HEK293 (cell line): ENCODE measurements around the gene SYTL5.

ENCODE experiments used
- CTCF ChIA-PET: fragments of 350-600 bp; formaldehyde crosslinking; extraction: SDS; loops from one replicate; lab custom pipeline; 2021; ENCODE audit warnings: antibody characterized with exemption; lab: Yijun Ruan, JAX
- POLR2A ChIA-PET: fragments of 300-600 bp; formaldehyde crosslinking; extraction: SDS; loops from one replicate; lab custom pipeline; 2020; ENCODE audit warnings: antibody characterized with exemption, inconsistent platforms; lab: Yijun Ruan, JAX
- H3K27ac ChIP-seq: fragments of 200-500 bp; sonication (Bioruptor generic); 2 replicates; pipeline ENCODE4 v1.5.1; 2014; ENCODE audit warnings: low read depth, low read length, control low read depth, inconsistent platforms; ENCODE audit errors: extremely low read depth
- H3K36me3 ChIP-seq, 2 experiments: fragments of 200-500 bp in 1 of 2; sonication (Bioruptor generic) in 1 of 2; 1 replicate in 1 of 2; 2 replicates in 1 of 2; pipeline ENCODE4 v1.5.1; 2014 to 2017; ENCODE audit warnings: inconsistent platforms in 2 of 2, low read length in 2 of 2; ENCODE audit not compliant: control insufficient read depth in 2 of 2, insufficient read depth in 1 of 2
- H3K4me1 ChIP-seq: fragments of 200-500 bp; sonication (Bioruptor generic); 2 replicates; pipeline ENCODE4 v1.5.1; 2014; ENCODE audit warnings: mild to moderate bottlenecking, low read length, inconsistent platforms; ENCODE audit not compliant: control insufficient read depth, insufficient read depth
- H3K4me3 ChIP-seq: 2 replicates; pipeline ENCODE4 v1.5.1; 2011; ENCODE audit warnings: low read depth, mild to moderate bottlenecking, control low read depth, low read length, moderate library complexity
- H3K9me3 ChIP-seq: fragments of 200-500 bp; sonication (Bioruptor generic); 2 replicates; pipeline ENCODE4 v1.5.1; 2014; ENCODE audit warnings: low read depth, low read length, inconsistent platforms; ENCODE audit not compliant: control insufficient read depth, insufficient read depth
- EGR2 ChIP-seq: fragments of 450-650 bp; formaldehyde crosslinking; IDR thresholded peaks from 2 replicates; pipeline ENCODE4 v1.5.1; 2016; ENCODE audit warnings: low read depth, missing biosample characterization, missing genetic modification characterization
- GLI4 ChIP-seq: fragments of 450-650 bp; formaldehyde crosslinking; IDR thresholded peaks from 2 replicates; pipeline ENCODE4 v1.5.1; 2016; ENCODE audit warnings: missing biosample characterization, missing genetic modification characterization
- HOXA7 ChIP-seq: sonication (generic); formaldehyde crosslinking; IDR thresholded peaks from 2 replicates; pipeline ENCODE4 v1.8.1; 2022; ENCODE audit warnings: missing genetic modification reagents, borderline replicate concordance
- KLF1 ChIP-seq: fragments of 450-650 bp; formaldehyde crosslinking; IDR thresholded peaks from 2 replicates; pipeline ENCODE4 v1.5.1; 2016; ENCODE audit warnings: missing biosample characterization, missing genetic modification characterization
- SETDB1 ChIP-seq: IDR thresholded peaks from one replicate; pipeline ENCODE4 v1.6.1; 2017; ENCODE audit warnings: mild to moderate bottlenecking, low read length, moderate library complexity, mixed read lengths; ENCODE audit not compliant: insufficient read length
- ZBTB17 ChIP-seq: fragments of 450-650 bp; formaldehyde crosslinking; IDR thresholded peaks from 2 replicates; pipeline ENCODE4 v1.5.1; 2016; ENCODE audit warnings: missing biosample characterization, missing genetic modification characterization
- ZBTB48 ChIP-seq: fragments of 450-650 bp; formaldehyde crosslinking; IDR thresholded peaks from 2 replicates; pipeline ENCODE4 v1.5.1; 2016; ENCODE audit warnings: missing biosample characterization, missing genetic modification characterization
- ZNF132 ChIP-seq: fragments of 450-650 bp; formaldehyde crosslinking; IDR thresholded peaks from 2 replicates; pipeline ENCODE4 v1.5.1; 2017; ENCODE audit warnings: missing biosample characterization, missing genetic modification characterization, borderline replicate concordance
- ZNF133 ChIP-seq: fragments of 450-650 bp; formaldehyde crosslinking; IDR thresholded peaks from 2 replicates; pipeline ENCODE4 v1.5.1; 2016; ENCODE audit warnings: missing biosample characterization, missing genetic modification characterization
- ZNF19 ChIP-seq: fragments of 450-650 bp; formaldehyde crosslinking; IDR thresholded peaks from 2 replicates; pipeline ENCODE4; 2016; ENCODE audit warnings: missing biosample characterization, missing genetic modification characterization, low read depth
- ZNF350 ChIP-seq: fragments of 450-650 bp; formaldehyde crosslinking; IDR thresholded peaks from 2 replicates; pipeline ENCODE4 v1.5.0; 2017; ENCODE audit warnings: missing biosample characterization, mild to moderate bottlenecking, missing genetic modification characterization
- ZNF514 ChIP-seq: fragments of 450-650 bp; formaldehyde crosslinking; IDR thresholded peaks from 2 replicates; pipeline ENCODE4 v1.5.1; 2016; ENCODE audit warnings: missing biosample characterization, missing genetic modification characterization
- ZNF621 ChIP-seq: fragments of 450-650 bp; formaldehyde crosslinking; IDR thresholded peaks from 2 replicates; pipeline ENCODE4 v1.5.1; 2017; ENCODE audit warnings: missing biosample characterization, missing genetic modification characterization
- ZNF776 ChIP-seq: fragments of 450-650 bp; formaldehyde crosslinking; IDR thresholded peaks from 2 replicates; pipeline ENCODE4 v1.5.0; 2017; ENCODE audit warnings: missing biosample characterization, missing genetic modification characterization, borderline replicate concordance
- ZSCAN23 ChIP-seq: fragments of 450-650 bp; formaldehyde crosslinking; IDR thresholded peaks from 2 replicates; pipeline ENCODE4 v1.5.1; 2016; ENCODE audit warnings: missing biosample characterization, missing genetic modification characterization
- TF ChIP-seq, protein P1 (sequence below): fragments of 450-650 bp; formaldehyde crosslinking; IDR thresholded peaks from 2 replicates; pipeline ENCODE4 v1.5.1; 2017; ENCODE audit warnings: missing biosample characterization, missing genetic modification characterization
- TF ChIP-seq, protein P2 (sequence below): fragments of 450-650 bp; formaldehyde crosslinking; IDR thresholded peaks from 2 replicates; pipeline ENCODE4 v1.5.1; 2016; ENCODE audit warnings: missing biosample characterization, missing genetic modification characterization
- TF ChIP-seq, protein P3 (sequence below): fragments of 450-650 bp; formaldehyde crosslinking; IDR thresholded peaks from 2 replicates; pipeline ENCODE4 v1.5.1; 2016; ENCODE audit warnings: missing biosample characterization, missing genetic modification characterization
- TF ChIP-seq, protein P4 (sequence below): fragments of 450-650 bp; formaldehyde crosslinking; IDR thresholded peaks from 2 replicates; pipeline ENCODE4 v1.5.1; 2017; ENCODE audit warnings: missing biosample characterization, missing genetic modification characterization

The SYTL5 gene

DNA sequence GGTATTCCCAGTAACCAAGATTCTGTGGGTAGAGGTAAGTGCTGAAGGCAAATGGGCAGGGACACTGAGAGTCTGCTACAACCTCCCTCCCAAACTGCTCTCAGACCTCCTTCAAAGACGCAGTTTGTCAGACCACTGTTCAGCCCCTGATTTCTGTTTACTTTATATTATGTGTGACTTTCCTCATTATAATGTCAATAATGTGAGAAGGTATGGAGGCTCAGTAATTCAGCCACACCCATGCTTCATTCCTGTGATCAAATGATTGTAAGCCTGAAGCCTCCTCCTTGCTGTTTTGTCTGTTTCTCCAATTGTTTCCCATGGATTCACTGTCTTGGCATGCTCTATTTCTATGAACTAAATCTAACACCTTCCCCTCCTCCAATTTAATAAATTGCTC is 75.6 kb downstream of the SYTL5 start:
- H3K9me3 ChIP-seq = no peaks in the 10 kb centered on the region

DNA sequence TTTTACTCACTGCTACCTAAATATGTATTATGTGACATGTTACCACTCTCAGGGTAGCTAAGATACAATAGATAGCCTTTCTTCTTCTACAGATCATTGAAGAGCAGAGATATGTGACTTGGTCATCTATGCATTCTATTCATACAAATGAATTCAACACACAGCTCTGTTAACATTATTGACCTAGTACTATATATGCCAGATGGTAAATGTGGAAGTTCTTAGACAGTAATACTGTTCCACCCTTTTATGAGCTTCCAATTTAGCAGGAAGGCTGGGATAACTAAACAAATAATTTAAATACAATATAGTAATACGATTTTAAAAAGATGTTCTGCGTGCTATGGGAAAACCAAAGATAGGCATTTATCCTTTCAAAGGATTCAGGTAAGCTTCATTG is 76.0 kb downstream of the SYTL5 start:
- CTCF ChIA-PET = interaction anchor here (0.7 kb wide), 1 partner anchor 19 kb away, joined by 3 read pairs; no protein-coding TSS in a partner anchor
- TF ChIP-seq HOXA7 (CRISPR knock-in tag) = no peak
- no peak for TF ChIP-seq EGR2 (tag by site-specific recombination)
- TF ChIP-seq ZNF132 (tag by site-specific recombination) = no peak
- TF ChIP-seq SETDB1 = no peak
- TF ChIP-seq ZNF19 = no peak
- TF ChIP-seq, protein P1, sequence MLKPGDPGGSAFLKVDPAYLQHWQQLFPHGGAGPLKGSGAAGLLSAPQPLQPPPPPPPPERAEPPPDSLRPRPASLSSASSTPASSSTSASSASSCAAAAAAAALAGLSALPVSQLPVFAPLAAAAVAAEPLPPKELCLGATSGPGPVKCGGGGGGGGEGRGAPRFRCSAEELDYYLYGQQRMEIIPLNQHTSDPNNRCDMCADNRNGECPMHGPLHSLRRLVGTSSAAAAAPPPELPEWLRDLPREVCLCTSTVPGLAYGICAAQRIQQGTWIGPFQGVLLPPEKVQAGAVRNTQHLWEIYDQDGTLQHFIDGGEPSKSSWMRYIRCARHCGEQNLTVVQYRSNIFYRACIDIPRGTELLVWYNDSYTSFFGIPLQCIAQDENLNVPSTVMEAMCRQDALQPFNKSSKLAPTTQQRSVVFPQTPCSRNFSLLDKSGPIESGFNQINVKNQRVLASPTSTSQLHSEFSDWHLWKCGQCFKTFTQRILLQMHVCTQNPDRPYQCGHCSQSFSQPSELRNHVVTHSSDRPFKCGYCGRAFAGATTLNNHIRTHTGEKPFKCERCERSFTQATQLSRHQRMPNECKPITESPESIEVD (tag by site-specific recombination) = no peak
- no peak for TF ChIP-seq ZNF350
- TF ChIP-seq ZNF133 (tag by site-specific recombination) = no peak
- no peak for TF ChIP-seq ZNF514 (tag by site-specific recombination)
- TF ChIP-seq KLF1 = no peak
- no peak for TF ChIP-seq ZBTB48 (tag by site-specific recombination)
- no peak for TF ChIP-seq ZBTB17 (tag by site-specific recombination)
- TF ChIP-seq, protein P2, sequence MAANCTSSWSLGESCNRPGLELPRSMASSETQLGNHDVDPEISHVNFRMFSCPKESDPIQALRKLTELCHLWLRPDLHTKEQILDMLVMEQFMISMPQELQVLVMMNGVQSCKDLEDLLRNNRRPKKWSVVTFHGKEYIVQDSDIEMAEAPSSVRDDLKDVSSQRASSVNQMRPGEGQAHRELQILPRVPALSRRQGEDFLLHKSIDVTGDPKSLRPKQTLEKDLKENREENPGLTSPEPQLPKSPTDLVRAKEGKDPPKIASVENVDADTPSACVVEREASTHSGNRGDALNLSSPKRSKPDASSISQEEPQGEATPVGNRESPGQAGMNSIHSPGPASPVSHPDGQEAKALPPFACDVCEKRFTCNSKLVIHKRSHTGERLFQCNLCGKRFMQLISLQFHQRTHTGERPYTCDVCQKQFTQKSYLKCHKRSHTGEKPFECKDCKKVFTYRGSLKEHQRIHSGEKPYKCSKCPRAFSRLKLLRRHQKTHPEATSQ (tag by site-specific recombination) = no peak
- TF ChIP-seq ZNF776 (tag by site-specific recombination) = no peak
- TF ChIP-seq, protein P3, sequence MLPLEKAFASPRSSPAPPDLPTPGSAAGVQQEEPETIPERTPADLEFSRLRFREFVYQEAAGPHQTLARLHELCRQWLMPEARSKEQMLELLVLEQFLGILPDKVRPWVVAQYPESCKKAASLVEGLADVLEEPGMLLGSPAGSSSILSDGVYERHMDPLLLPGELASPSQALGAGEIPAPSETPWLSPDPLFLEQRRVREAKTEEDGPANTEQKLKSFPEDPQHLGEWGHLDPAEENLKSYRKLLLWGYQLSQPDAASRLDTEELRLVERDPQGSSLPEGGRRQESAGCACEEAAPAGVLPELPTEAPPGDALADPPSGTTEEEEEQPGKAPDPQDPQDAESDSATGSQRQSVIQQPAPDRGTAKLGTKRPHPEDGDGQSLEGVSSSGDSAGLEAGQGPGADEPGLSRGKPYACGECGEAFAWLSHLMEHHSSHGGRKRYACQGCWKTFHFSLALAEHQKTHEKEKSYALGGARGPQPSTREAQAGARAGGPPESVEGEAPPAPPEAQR (tag by site-specific recombination) = no peak
- no peak for TF ChIP-seq GLI4 (tag by site-specific recombination)
- Histone ChIP-seq H3K9me3 (no peaks in the 10 kb centered on the region), H3K27ac (no peak overlapping the region), H3K36me3 (no peaks in the 10 kb centered on the region), H3K4me1 (no peaks in the 10 kb centered on the region), H3K4me3 (no peak overlapping the region)
- POLR2A ChIA-PET = no interaction called here

More for the DNA sequence above, 75.6 kb downstream of the SYTL5 start:
- no peak overlapping the region for H3K4me3 ChIP-seq
- H3K27ac ChIP-seq = no peak overlapping the region
- no peaks in the 10 kb centered on the region for H3K4me1 ChIP-seq
- CTCF ChIA-PET = interaction anchor here (0.7 kb wide), 1 partner anchor 18 kb away, joined by 3 read pairs; no protein-coding TSS in a partner anchor
- TF ChIP-seq ZNF621 (tag by site-specific recombination) (no peak), ZSCAN23 (tag by site-specific recombination) (no peak)
- TF ChIP-seq, protein P4, sequence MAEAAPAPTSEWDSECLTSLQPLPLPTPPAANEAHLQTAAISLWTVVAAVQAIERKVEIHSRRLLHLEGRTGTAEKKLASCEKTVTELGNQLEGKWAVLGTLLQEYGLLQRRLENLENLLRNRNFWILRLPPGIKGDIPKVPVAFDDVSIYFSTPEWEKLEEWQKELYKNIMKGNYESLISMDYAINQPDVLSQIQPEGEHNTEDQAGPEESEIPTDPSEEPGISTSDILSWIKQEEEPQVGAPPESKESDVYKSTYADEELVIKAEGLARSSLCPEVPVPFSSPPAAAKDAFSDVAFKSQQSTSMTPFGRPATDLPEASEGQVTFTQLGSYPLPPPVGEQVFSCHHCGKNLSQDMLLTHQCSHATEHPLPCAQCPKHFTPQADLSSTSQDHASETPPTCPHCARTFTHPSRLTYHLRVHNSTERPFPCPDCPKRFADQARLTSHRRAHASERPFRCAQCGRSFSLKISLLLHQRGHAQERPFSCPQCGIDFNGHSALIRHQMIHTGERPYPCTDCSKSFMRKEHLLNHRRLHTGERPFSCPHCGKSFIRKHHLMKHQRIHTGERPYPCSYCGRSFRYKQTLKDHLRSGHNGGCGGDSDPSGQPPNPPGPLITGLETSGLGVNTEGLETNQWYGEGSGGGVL (tag by site-specific recombination) = no peak
- H3K36me3 ChIP-seq = no peaks in the 10 kb centered on the region
- POLR2A ChIA-PET = no interaction called here
